OCI-LY1 (cell line): Measurements from ENCODE around the gene TMEM119.

Source experiments
- CTCF ChIP-seq: fragments of 200-600 bp; sonication (generic), shearing (Covaris generic); IDR thresholded peaks from 2 replicates; pipeline ENCODE4 v1.5.1; 2017; ENCODE audit warnings: mild to moderate bottlenecking, antibody characterized with exemption, low read length, moderate library complexity, mixed read lengths
- EZH2 ChIP-seq: fragments of 200-600 bp; sonication (generic), shearing (Covaris generic); IDR thresholded peaks from 2 replicates; pipeline ENCODE4 v1.8.0; 2017; ENCODE audit warnings: borderline replicate concordance, mixed run types, mild to moderate bottlenecking, antibody characterized with exemption, low read length, moderate library complexity, mixed read lengths

GRCh38 chr12:108638997-108639822, 41.3 kb upstream of the TMEM119 start:
- TF ChIP-seq CTCF: no peak
- TF ChIP-seq EZH2: no peak
